Mesenchymal stem cell (in vitro differentiated cells and primary cell): ENCODE results near the gene KRT39.

Experiments
- DNase-seq: peaks from one replicate; pipeline ENCODE4 v3.0.0-alpha.2; 2013
- H2AFZ ChIP-seq: one replicate; pipeline ENCODE4 v1.6.1; 2013; ENCODE audit warnings: low read depth, mild to moderate bottlenecking, control low read depth, inconsistent platforms, low read length, moderate library complexity
- H2AK5ac ChIP-seq: 2 replicates; pipeline ENCODE4 v1.6.1; 2013; ENCODE audit warnings: low read length, moderate library complexity, mild to moderate bottlenecking, inconsistent platforms; ENCODE audit not compliant: severe bottlenecking
- H2BK120ac ChIP-seq: one replicate; pipeline ENCODE4 v1.6.1; 2013; ENCODE audit warnings: low read depth, mild to moderate bottlenecking, inconsistent platforms, low read length, moderate library complexity
- H2BK12ac ChIP-seq, 2 experiments: one replicate each; pipeline ENCODE4 v1.6.1; 2013; ENCODE audit warnings: inconsistent platforms in 2 of 2, low read length in 2 of 2, mild to moderate bottlenecking in 2 of 2, moderate library complexity in 2 of 2, control low read depth in 1 of 2
- H2BK15ac ChIP-seq: one replicate; pipeline ENCODE4 v1.6.1; 2013; ENCODE audit warnings: mild to moderate bottlenecking, low read depth, inconsistent platforms; ENCODE audit not compliant: poor library complexity, severe bottlenecking
- H2BK5ac ChIP-seq: 2 replicates; pipeline ENCODE4 v1.6.1; 2013; ENCODE audit warnings: low read depth, mild to moderate bottlenecking, low read length, control low read depth, inconsistent platforms; ENCODE audit not compliant: poor library complexity, severe bottlenecking
- H3K14ac ChIP-seq, 2 experiments: one replicate each; pipeline ENCODE4 v1.6.1; 2013; ENCODE audit warnings: inconsistent platforms in 2 of 2, low read length in 2 of 2, control low read depth in 1 of 2, mild to moderate bottlenecking in 1 of 2, moderate library complexity in 1 of 2
- H3K18ac ChIP-seq, 2 experiments: one replicate each; pipeline ENCODE4 v1.6.1; 2013; ENCODE audit warnings: inconsistent platforms in 2 of 2, low read length in 2 of 2, control low read depth in 1 of 2, low read depth in 1 of 2, mild to moderate bottlenecking in 1 of 2
- H3K23ac ChIP-seq, 2 experiments: one replicate each; pipeline ENCODE4 v1.6.1; 2013; ENCODE audit warnings: inconsistent platforms in 2 of 2, low read length in 2 of 2, mild to moderate bottlenecking in 2 of 2, moderate library complexity in 2 of 2, control low read depth in 1 of 2
- H3K27ac ChIP-seq: 2 replicates; pipeline ENCODE4 v1.5.1; 2013; ENCODE audit warnings: mild to moderate bottlenecking, moderate library complexity, low read length, control low read depth, inconsistent platforms; ENCODE audit not compliant: poor library complexity, severe bottlenecking
- H3K27me3 ChIP-seq, 2 experiments: 2 replicates each; pipeline versions ENCODE4 v1.6.1 to v1.7.0; 2013; ENCODE audit warnings: low read length in 2 of 2, mild to moderate bottlenecking in 2 of 2, moderate library complexity in 2 of 2, control low read depth in 1 of 2, inconsistent platforms in 1 of 2; ENCODE audit not compliant: control insufficient read depth in 1 of 2, insufficient read depth in 1 of 2
- H3K36me3 ChIP-seq, 2 experiments: 2 replicates each; pipeline versions ENCODE4 v1.6.1 to v1.7.0; 2013; ENCODE audit warnings: low read length in 2 of 2, control low read depth in 1 of 2, inconsistent platforms in 1 of 2, low read depth in 1 of 2, mild to moderate bottlenecking in 1 of 2; ENCODE audit not compliant: insufficient read depth in 2 of 2, control insufficient read depth in 1 of 2
- H3K4ac ChIP-seq, 2 experiments: one replicate each; pipeline ENCODE4 v1.6.1; 2013; ENCODE audit warnings: inconsistent platforms in 2 of 2, low read length in 2 of 2, mild to moderate bottlenecking in 2 of 2, moderate library complexity in 2 of 2, control low read depth in 1 of 2, low read depth in 1 of 2
- H3K4me1 ChIP-seq: 2 replicates; pipeline ENCODE4 v1.6.1; 2013; ENCODE audit warnings: low read depth, low read length, control low read depth; ENCODE audit not compliant: control insufficient read depth, insufficient read depth
- H3K4me2 ChIP-seq: 2 replicates; pipeline ENCODE4 v1.6.1; 2013; ENCODE audit warnings: low read length, mild to moderate bottlenecking, inconsistent platforms; ENCODE audit not compliant: poor library complexity, severe bottlenecking
- H3K4me3 ChIP-seq, 2 experiments: 2 replicates each; pipeline versions ENCODE4 v1.5.1 to v1.7.0; 2013; ENCODE audit warnings: low read length in 2 of 2, mild to moderate bottlenecking in 2 of 2, control low read depth in 1 of 2, low read depth in 1 of 2; ENCODE audit not compliant: insufficient read depth in 1 of 2
- H3K79me1 ChIP-seq: replicated peaks from 2 replicates; pipeline ENCODE4 v1.6.1; 2013; ENCODE audit warnings: mild to moderate bottlenecking, control low read depth, low read length, inconsistent platforms; ENCODE audit not compliant: poor library complexity, severe bottlenecking
- H3K9ac ChIP-seq: 2 replicates; pipeline ENCODE4 v1.7.0; 2013; ENCODE audit warnings: mild to moderate bottlenecking, low read length, moderate library complexity
- H3K9me3 ChIP-seq: 2 replicates; pipeline ENCODE4 v1.7.0; 2013; ENCODE audit warnings: mild to moderate bottlenecking, low read length; ENCODE audit not compliant: control insufficient read depth
- H4K8ac ChIP-seq: one replicate; pipeline ENCODE4 v1.6.1; 2013; ENCODE audit warnings: inconsistent platforms, mild to moderate bottlenecking, low read length, moderate library complexity
- H4K91ac ChIP-seq: one replicate; pipeline ENCODE4 v1.6.1; 2013; ENCODE audit warnings: mild to moderate bottlenecking, low read length, inconsistent platforms
- WGBS: methylation state at CpG from one replicate; pipeline ENCODE4 v1.1.7; 2013; ENCODE audit warnings: mixed read lengths; 5-methylcytosine and 5-hydroxymethylcytosine counted together

The KRT39 gene

DNA sequence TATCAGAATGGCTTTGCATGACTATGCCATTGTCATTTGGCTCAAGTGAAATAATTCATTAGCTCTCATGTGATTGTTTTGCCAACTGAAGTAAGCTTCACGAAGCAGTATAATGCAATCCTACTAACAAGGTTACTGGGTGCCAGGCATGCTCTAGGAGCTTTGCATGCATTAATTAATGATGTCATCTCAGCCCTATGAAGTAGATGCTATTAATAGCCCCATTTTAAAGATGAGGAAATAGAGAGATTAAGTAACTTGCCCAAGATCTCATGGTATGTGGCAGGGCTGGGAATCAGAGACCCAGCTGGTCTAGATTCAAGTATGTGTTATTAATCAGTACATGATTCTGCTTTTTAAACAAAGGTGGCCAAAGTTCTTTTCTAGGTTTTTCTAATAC is 14.1 kb downstream of the KRT39 start:
- no peaks in the 10 kb centered on the region for H3K36me3 ChIP-seq
- no peaks in the 10 kb centered on the region for H3K9me3 ChIP-seq
- H3K4me2 ChIP-seq: no peak overlapping the region
- WGBS: 100% methylated on average over 1 of the region's 1 CpG
- H3K4ac ChIP-seq: no peak overlapping the region
- peak; percentile 78 for DNase-seq
- H3K4me1 ChIP-seq: peaks cover 3% of the 10 kb centered on the region
- H3K18ac ChIP-seq: no peak overlapping the region
- no peak overlapping the region for H3K27ac ChIP-seq
- H3K79me1 ChIP-seq: no peaks in the 10 kb centered on the region
- no peaks in the 10 kb centered on the region for H3K27me3 ChIP-seq
- no peak overlapping the region for H3K23ac ChIP-seq
- H2BK120ac ChIP-seq: no peak overlapping the region
- H2AK5ac ChIP-seq: no peak overlapping the region
- no peak overlapping the region for H2BK5ac ChIP-seq
- no peak overlapping the region for H3K14ac ChIP-seq
- no peak overlapping the region for H2BK12ac ChIP-seq
- no peak overlapping the region for H3K4me3 ChIP-seq
- peak overlapping the region; percentile 82 for H3K9ac ChIP-seq
- H2AFZ ChIP-seq: no peak overlapping the region
- H4K8ac ChIP-seq: no peak overlapping the region
- H2BK15ac ChIP-seq: no peak overlapping the region
- H4K91ac ChIP-seq: no peak overlapping the region

- Histone ChIP-seq H3K4me2 (no peak overlapping the region), H3K4ac (no peak overlapping the region), H2BK12ac (no peak overlapping the region), H4K8ac (no peak overlapping the region), H2AFZ (no peak overlapping the region), H3K36me3 (no peaks in the 10 kb centered on the region), H2BK5ac (no peak overlapping the region), H2BK15ac (no peak overlapping the region), H3K14ac (no peak overlapping the region), H2BK120ac (no peak overlapping the region), H3K23ac (no peak overlapping the region), H3K9ac (peak overlapping the region; percentile 82), H3K79me1 (no peaks in the 10 kb centered on the region), H3K4me1 (peaks cover 3% of the 10 kb centered on the region), H4K91ac (no peak overlapping the region), H3K4me3 (no peak overlapping the region), H3K27me3 (no peaks in the 10 kb centered on the region), H3K9me3 (no peaks in the 10 kb centered on the region), H3K18ac (no peak overlapping the region), H3K27ac (no peak overlapping the region), H2AK5ac (peak overlapping the region; percentile 26)
- WGBS: no CpG with 5 or more reads among the region's 2 CpGs
- no peak for DNase-seq
Observed at GRCh38 chr17:40952154-40952553, 14.6 kb downstream of the KRT39 start.

DNA sequence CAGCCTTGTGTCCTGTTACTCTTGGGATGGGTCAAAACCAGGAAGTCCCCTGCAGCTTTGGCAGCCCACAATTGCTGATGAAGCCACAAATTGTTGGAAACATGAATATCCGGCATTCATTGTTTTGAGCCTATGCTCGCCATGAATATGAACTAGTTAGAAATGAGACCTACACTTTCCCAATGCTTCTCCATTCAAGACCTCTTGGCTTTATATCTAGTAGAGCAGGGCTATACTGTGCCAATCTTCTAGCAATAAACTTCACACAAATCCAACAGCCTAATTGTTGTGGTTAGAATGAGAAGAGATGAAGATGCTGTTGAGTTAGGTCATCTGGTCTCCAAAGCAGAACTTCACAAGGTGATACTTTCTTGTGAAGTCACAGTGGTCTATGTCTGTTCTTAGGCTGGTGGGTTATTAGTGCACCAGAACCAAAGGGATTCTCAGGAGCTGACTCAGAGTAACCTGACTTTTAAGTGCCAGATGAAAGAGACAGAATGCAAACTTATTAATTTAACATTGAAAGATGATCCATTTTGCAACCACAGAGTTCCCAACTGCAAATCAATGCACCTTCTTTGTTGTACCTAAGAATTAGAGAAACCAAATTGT is 15.6 kb downstream of the KRT39 start:
- no peak overlapping the region for H4K8ac ChIP-seq
- no peak overlapping the region for H3K4me2 ChIP-seq
- H3K36me3 ChIP-seq: no peaks in the 10 kb centered on the region
- H2AK5ac ChIP-seq: no peak overlapping the region
- H2AFZ ChIP-seq: no peak overlapping the region
- no peaks in the 10 kb centered on the region for H3K79me1 ChIP-seq
- no peak overlapping the region for H3K9ac ChIP-seq
- H3K4ac ChIP-seq: no peak overlapping the region
- H4K91ac ChIP-seq: no peak overlapping the region
- H3K14ac ChIP-seq: no peak overlapping the region
- no peak overlapping the region for H3K18ac ChIP-seq
- H2BK120ac ChIP-seq: no peak overlapping the region
- no peaks in the 10 kb centered on the region for H3K27me3 ChIP-seq
- no peak overlapping the region for H3K27ac ChIP-seq
- H3K23ac ChIP-seq: no peak overlapping the region
- H2BK5ac ChIP-seq: no peak overlapping the region
- H3K4me1 ChIP-seq: peaks cover 3% of the 10 kb centered on the region
- no peak for DNase-seq
- H3K9me3 ChIP-seq: no peaks in the 10 kb centered on the region
- H2BK15ac ChIP-seq: no peak overlapping the region
- no peak overlapping the region for H3K4me3 ChIP-seq
- WGBS: 96% methylated on average over 2 of the region's 2 CpGs
- H2BK12ac ChIP-seq: no peak overlapping the region

- Histone ChIP-seq H3K27me3 (no peaks in the 10 kb centered on the region), H3K4me3 (no peak overlapping the region), H2BK120ac (no peak overlapping the region), H4K91ac (no peak overlapping the region), H3K4me2 (no peak overlapping the region), H3K23ac (no peak overlapping the region), H3K79me1 (no peaks in the 10 kb centered on the region), H3K9ac (no peak overlapping the region), H3K27ac (no peak overlapping the region), H3K18ac (no peak overlapping the region), H2AK5ac (no peak overlapping the region), H3K4me1 (no peaks in the 10 kb centered on the region), H2BK5ac (no peak overlapping the region), H2BK15ac (no peak overlapping the region), H4K8ac (no peak overlapping the region), H3K36me3 (no peaks in the 10 kb centered on the region), H3K9me3 (no peaks in the 10 kb centered on the region), H2BK12ac (no peak overlapping the region), H3K14ac (no peak overlapping the region), H2AFZ (no peak overlapping the region), H3K4ac (no peak overlapping the region)
- DNase-seq: no peak
- WGBS: 85% methylated on average over 7 of the region's 7 CpGs
Observed at GRCh38 chr17:40950176-40950575, 16.6 kb downstream of the KRT39 start.
